Ammon's horn (tissue), 1 donor: Measurements from ENCODE around the gene SORD.
"Not testable (repeated sequence)": the region's sequence is repeated elsewhere in the genome, so short reads cannot be mapped to it uniquely, and the experiment has no call there.

Experiments
- DNase-seq: peaks from one replicate; pipeline ENCODE4 v3.0.0-alpha.2; 2016; ENCODE audit warnings: low spot score

SORD gene

GRCh38 chr15:45062301-45062700 is 39.3 kb downstream of the SORD start:
- DNase-seq = not testable (repeated sequence)

- DNase-seq = no peak
Measured at GRCh38 chr15:45064386-45064785, 41.4 kb downstream of the SORD start.

- DNase-seq = not testable (repeated sequence)
Measured at GRCh38 chr15:45069942-45070360, 47.0 kb downstream of the SORD start.

GRCh38 chr15:45073602-45074001 is 50.6 kb downstream of the SORD start:
- DNase-seq = not testable (repeated sequence)

GRCh38 chr15:45075440-45076320 is 52.7 kb downstream of the SORD start:
- not testable (repeated sequence) for DNase-seq

- DNase-seq = not testable (repeated sequence)
Measured at GRCh38 chr15:45077391-45077790, 54.4 kb downstream of the SORD start.

- not testable (repeated sequence) for DNase-seq
Measured at GRCh38 chr15:45079201-45079600, 56.2 kb downstream of the SORD start.

GRCh38 chr15:45079628-45080246 is 56.7 kb downstream of the SORD start:
- DNase-seq = not testable (repeated sequence)

GRCh38 chr15:45080593-45080992 is 57.6 kb downstream of the SORD start:
- DNase-seq = not testable (repeated sequence)

GRCh38 chr15:45082412-45082811 is 59.4 kb downstream of the SORD start:
- not testable (repeated sequence) for DNase-seq

GRCh38 chr15:45083223-45083622 is 60.2 kb downstream of the SORD start:
- DNase-seq = no peak

- no peak for DNase-seq
Measured at GRCh38 chr15:45084163-45084562, 61.2 kb downstream of the SORD start.

- DNase-seq = no peak
Measured at GRCh38 chr15:45087513-45087912, 64.5 kb downstream of the SORD start.

GRCh38 chr15:45088801-45089711 is 66.1 kb downstream of the SORD start:
- DNase-seq = no peak

- no peak for DNase-seq
Measured at GRCh38 chr15:45089712-45090373, 66.8 kb downstream of the SORD start.

- no peak for DNase-seq
Measured at GRCh38 chr15:45091161-45091560, 68.2 kb downstream of the SORD start.

- DNase-seq = no peak
Measured at GRCh38 chr15:45091576-45091975, 68.6 kb downstream of the SORD start.

- no peak for DNase-seq
Measured at GRCh38 chr15:45093013-45093412, 70.0 kb downstream of the SORD start.

- no peak for DNase-seq
Measured at GRCh38 chr15:45093622-45094357, 70.8 kb downstream of the SORD start.

GRCh38 chr15:45094358-45094730 is 71.3 kb downstream of the SORD start:
- no peak for DNase-seq

GRCh38 chr15:45095661-45096060 is 72.7 kb downstream of the SORD start:
- DNase-seq = no peak
